Skeletal muscle satellite cell (primary cell): Measurements from ENCODE around the gene PLIN4.

Experiments used
- H3K27me3 ChIP-seq: 2 replicates; pipeline ENCODE4 v1.7.0; 2013; ENCODE audit warnings: low read length; ENCODE audit not compliant: control insufficient read depth, insufficient read depth
- H3K36me3 ChIP-seq: 2 replicates; pipeline ENCODE4 v1.7.0; 2013; ENCODE audit warnings: mild to moderate bottlenecking, control low read depth, low read length; ENCODE audit not compliant: insufficient read depth
- H3K4me1 ChIP-seq: 2 replicates; pipeline ENCODE4 v1.7.0; 2013; ENCODE audit warnings: low read length; ENCODE audit not compliant: control insufficient read depth, insufficient read depth
- H3K4me2 ChIP-seq: 2 replicates; pipeline ENCODE4 v1.7.0; 2013; ENCODE audit warnings: mild to moderate bottlenecking, low read length
- H3K4me3 ChIP-seq: 2 replicates; pipeline ENCODE4 v1.7.0; 2013; ENCODE audit warnings: low read length
- H3K9ac ChIP-seq: 2 replicates; pipeline ENCODE4 v1.7.0; 2013; ENCODE audit warnings: mild to moderate bottlenecking, low read depth, low read length, moderate library complexity
- H3K9me3 ChIP-seq: replicated peaks from 2 replicates; pipeline ENCODE4 v1.7.0; 2013; ENCODE audit warnings: mild to moderate bottlenecking, control low read depth, low read length

The PLIN4 gene

GRCh38 chr19:4555657-4556561, 37.6 kb upstream of the PLIN4 start:
- Histone ChIP-seq H3K4me1 (no peaks in the 10 kb centered on the region), H3K4me2 (no peak overlapping the region), H3K9ac (no peak overlapping the region), H3K36me3 (no peaks in the 10 kb centered on the region), H3K4me3 (no peak overlapping the region), H3K27me3 (no peaks in the 10 kb centered on the region), H3K9me3 (no peaks in the 10 kb centered on the region)

- Histone ChIP-seq H3K4me3 (no peak overlapping the region), H3K27me3 (no peaks in the 10 kb centered on the region), H3K9ac (no peak overlapping the region), H3K36me3 (no peaks in the 10 kb centered on the region), H3K4me2 (no peak overlapping the region), H3K4me1 (no peaks in the 10 kb centered on the region), H3K9me3 (no peaks in the 10 kb centered on the region)
Observed at GRCh38 chr19:4554717-4555116, 36.4 kb upstream of the PLIN4 start.

- no peaks in the 10 kb centered on the region for H3K27me3 ChIP-seq
- no peak overlapping the region for H3K9ac ChIP-seq
- H3K9me3 ChIP-seq = no peaks in the 10 kb centered on the region
- H3K4me1 ChIP-seq = no peaks in the 10 kb centered on the region
- no peaks in the 10 kb centered on the region for H3K36me3 ChIP-seq
- H3K4me2 ChIP-seq = no peak overlapping the region
- H3K4me3 ChIP-seq = no peak overlapping the region
Observed at GRCh38 chr19:4553775-4554174, 35.5 kb upstream of the PLIN4 start.

- no peaks in the 10 kb centered on the region for H3K36me3 ChIP-seq
- no peaks in the 10 kb centered on the region for H3K4me1 ChIP-seq
- no peaks in the 10 kb centered on the region for H3K27me3 ChIP-seq
- no peak overlapping the region for H3K4me2 ChIP-seq
- H3K4me3 ChIP-seq = no peak overlapping the region
- H3K9me3 ChIP-seq = no peaks in the 10 kb centered on the region
- no peak overlapping the region for H3K9ac ChIP-seq
Observed at GRCh38 chr19:4553092-4553695, 34.9 kb upstream of the PLIN4 start.

- Histone ChIP-seq H3K4me3 (no peak overlapping the region), H3K27me3 (no peaks in the 10 kb centered on the region), H3K4me1 (no peaks in the 10 kb centered on the region), H3K9ac (no peak overlapping the region), H3K4me2 (no peak overlapping the region), H3K9me3 (no peaks in the 10 kb centered on the region), H3K36me3 (no peaks in the 10 kb centered on the region)
Observed at GRCh38 chr19:4552525-4552819, 34.2 kb upstream of the PLIN4 start.

- H3K4me1 ChIP-seq = no peaks in the 10 kb centered on the region
- no peak overlapping the region for H3K9ac ChIP-seq
- H3K9me3 ChIP-seq = no peaks in the 10 kb centered on the region
- H3K4me2 ChIP-seq = no peak overlapping the region
- H3K36me3 ChIP-seq = no peaks in the 10 kb centered on the region
- H3K4me3 ChIP-seq = no peak overlapping the region
- peaks cover 4% of the 10 kb centered on the region for H3K27me3 ChIP-seq
Observed at GRCh38 chr19:4550479-4551050, 32.3 kb upstream of the PLIN4 start.

GRCh38 chr19:4550018-4550417, 31.7 kb upstream of the PLIN4 start:
- H3K4me1 ChIP-seq = no peaks in the 10 kb centered on the region
- no peaks in the 10 kb centered on the region for H3K9me3 ChIP-seq
- H3K4me3 ChIP-seq = no peak overlapping the region
- H3K27me3 ChIP-seq = peaks cover 4% of the 10 kb centered on the region
- no peak overlapping the region for H3K9ac ChIP-seq
- H3K4me2 ChIP-seq = no peak overlapping the region
- no peaks in the 10 kb centered on the region for H3K36me3 ChIP-seq

GRCh38 chr19:4548238-4548584, 29.9 kb upstream of the PLIN4 start:
- no peaks in the 10 kb centered on the region for H3K4me1 ChIP-seq
- H3K4me2 ChIP-seq = no peak overlapping the region
- no peaks in the 10 kb centered on the region for H3K36me3 ChIP-seq
- no peak overlapping the region for H3K4me3 ChIP-seq
- peaks cover 4% of the 10 kb centered on the region for H3K27me3 ChIP-seq
- no peak overlapping the region for H3K9ac ChIP-seq
- no peaks in the 10 kb centered on the region for H3K9me3 ChIP-seq

GRCh38 chr19:4547303-4548237, 29.3 kb upstream of the PLIN4 start:
- Histone ChIP-seq H3K4me1 (no peaks in the 10 kb centered on the region), H3K27me3 (peaks cover 4% of the 10 kb centered on the region), H3K36me3 (no peaks in the 10 kb centered on the region), H3K4me2 (no peak overlapping the region), H3K9ac (no peak overlapping the region), H3K4me3 (no peak overlapping the region), H3K9me3 (no peaks in the 10 kb centered on the region)

GRCh38 chr19:4543842-4544647, 25.8 kb upstream of the PLIN4 start:
- H3K4me1 ChIP-seq = no peaks in the 10 kb centered on the region
- no peak overlapping the region for H3K9ac ChIP-seq
- no peak overlapping the region for H3K4me3 ChIP-seq

More at GRCh38 chr19:4543842-4544647, 25.8 kb upstream of the PLIN4 start:
- Histone ChIP-seq H3K9me3 (no peaks in the 10 kb centered on the region), H3K4me2 (no peak overlapping the region), H3K36me3 (no peaks in the 10 kb centered on the region), H3K27me3 (peaks cover 14% of the 10 kb centered on the region)
